Spinal cord (tissue), 10 donors: ENCODE results near the gene STXBP5L. TPM values are rescaled to one million over a fixed set of nuclear protein-coding genes. Genes with fewer than 3 reads are reported as not detected.
"Not testable (repeated sequence)": the region's sequence is repeated elsewhere in the genome, so short reads cannot be mapped to it uniquely, and the experiment has no call there.

Experiments used
- DNase-seq, 6 donors: peaks; one replicate each; pipeline versions ENCODE4 v3.0.0 to v3.0.0-alpha.2; 2013 to 2015; ENCODE audit warnings: low spot score in 6 of 6, low read depth in 4 of 6
- H3K27ac ChIP-seq: one replicate; pipeline ENCODE4 v1.5.1; 2013; ENCODE audit warnings: low read depth, low read length, control low read depth
- H3K27me3 ChIP-seq: one replicate; pipeline ENCODE4 v1.6.1; 2013; ENCODE audit warnings: low read length; ENCODE audit not compliant: control insufficient read depth, insufficient read depth
- H3K36me3 ChIP-seq: one replicate; pipeline ENCODE4 v1.6.1; 2013; ENCODE audit warnings: low read length; ENCODE audit not compliant: control insufficient read depth, insufficient read depth
- H3K4me1 ChIP-seq: one replicate; pipeline ENCODE4 v1.6.1; 2013; ENCODE audit warnings: low read length; ENCODE audit not compliant: control insufficient read depth, insufficient read depth
- H3K4me3 ChIP-seq: one replicate; pipeline ENCODE4 v1.5.1; 2013; ENCODE audit warnings: low read depth, low read length, control low read depth
- H3K9me3 ChIP-seq: one replicate; pipeline ENCODE4 v1.6.1; 2013; ENCODE audit warnings: low read length; ENCODE audit not compliant: control insufficient read depth, insufficient read depth
- WGBS: methylation state at CpG from one replicate; pipeline ENCODE4 v1.1.5; 2013; ENCODE audit warnings: missing lambda C conversion rate; ENCODE audit not compliant: insufficient coverage; 5-methylcytosine and 5-hydroxymethylcytosine counted together
- polyA plus RNA-seq, 2 donors: library from polyadenylated mRNA; unstranded; fragments of 120-200 nt; gene quantifications; one replicate each; pipeline ENCODE4 v1.2.1, GENCODE V29; 2013; ENCODE audit not compliant: insufficient read length in 2 of 2
- total RNA-seq, 2 donors: library from RNA; depleted of rRNA in 1 of 2; stranded (reverse); fragments of 120-200 nt in 1 of 2; fragments of >200 nt in 1 of 2; gene quantifications; one replicate each; pipeline versions ENCODE4 v1.2.3 to v1.2.4, GENCODE V29; 2013 to 2014
- donor health status: healthy.

STXBP5L gene
- total and polyA plus RNA-seq, 4 donors, result 4.1 to 19.1 (median 6.4) TPM

DNA sequence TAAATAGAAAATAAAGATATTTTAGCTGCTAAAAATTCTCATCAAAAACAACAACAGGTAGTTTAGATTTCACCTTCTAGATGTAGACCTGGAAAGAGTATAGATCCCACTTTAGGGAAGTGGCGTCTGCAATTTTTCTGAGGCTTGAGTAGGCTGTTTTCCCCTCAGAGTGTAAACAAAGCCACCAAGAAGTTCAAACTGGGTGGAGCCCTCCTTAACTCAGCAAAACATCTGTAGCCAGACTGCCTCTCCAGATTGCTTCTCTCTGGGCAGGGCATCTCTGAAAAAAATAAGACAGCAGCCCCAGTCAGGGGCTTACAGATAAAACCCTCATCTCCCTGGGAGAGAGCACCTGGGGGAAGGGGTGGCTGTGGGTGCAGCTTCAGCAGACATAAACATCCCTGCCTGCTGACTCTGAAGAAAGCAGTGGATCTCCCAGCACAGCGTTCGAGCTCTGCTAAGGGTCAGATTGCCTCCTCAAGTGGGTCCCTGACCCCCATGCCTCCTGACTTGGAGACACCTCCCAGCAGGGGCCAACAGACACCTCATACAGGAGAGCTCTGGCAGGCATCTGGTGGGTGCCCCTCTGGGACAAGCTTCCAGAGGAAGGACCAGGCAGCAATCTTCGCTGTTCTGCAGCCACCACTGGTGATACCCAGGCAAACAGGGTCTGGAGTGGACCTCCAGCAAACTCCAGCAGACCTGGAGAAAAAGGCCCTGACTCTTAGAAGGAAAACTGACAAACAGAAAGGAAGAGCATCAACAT is 259.6 kb downstream of the STXBP5L start:
- no peak overlapping the region for H3K4me3 ChIP-seq
- no peak overlapping the region for H3K27ac ChIP-seq
- DNase-seq, result no peak
- H3K9me3 ChIP-seq, result no peaks in the 10 kb centered on the region
- H3K36me3 ChIP-seq, result no peaks in the 10 kb centered on the region
- H3K4me1 ChIP-seq, result no peaks in the 10 kb centered on the region
- WGBS, result 100% methylated on average over 4 of the region's 4 CpGs
- no peaks in the 10 kb centered on the region for H3K27me3 ChIP-seq

DNA sequence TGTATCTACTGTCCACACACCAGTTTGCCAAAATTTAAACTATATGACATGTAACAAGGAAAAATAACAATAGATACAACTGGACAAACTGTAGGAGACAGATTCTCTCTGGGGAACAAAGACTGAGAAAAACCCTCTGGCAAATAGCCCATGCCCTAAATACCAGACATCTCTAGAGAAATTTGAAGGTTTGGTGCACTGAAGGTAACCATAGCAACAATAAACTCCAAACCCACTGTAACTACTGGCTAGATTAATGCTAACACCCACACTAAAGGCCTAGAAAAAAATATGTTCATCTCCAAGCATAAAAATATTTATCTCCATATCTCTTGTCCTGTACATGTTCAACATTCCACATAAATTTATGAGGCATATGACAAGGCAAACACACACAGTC is 267.1 kb downstream of the STXBP5L start:
- peak in 1 of 6 donors; percentile 10 for DNase-seq
- no peak overlapping the region for H3K27ac ChIP-seq
- no peak overlapping the region for H3K4me3 ChIP-seq
- no peaks in the 10 kb centered on the region for H3K36me3 ChIP-seq
- no peaks in the 10 kb centered on the region for H3K9me3 ChIP-seq
- no peaks in the 10 kb centered on the region for H3K4me1 ChIP-seq
- H3K27me3 ChIP-seq, result no peaks in the 10 kb centered on the region

DNA sequence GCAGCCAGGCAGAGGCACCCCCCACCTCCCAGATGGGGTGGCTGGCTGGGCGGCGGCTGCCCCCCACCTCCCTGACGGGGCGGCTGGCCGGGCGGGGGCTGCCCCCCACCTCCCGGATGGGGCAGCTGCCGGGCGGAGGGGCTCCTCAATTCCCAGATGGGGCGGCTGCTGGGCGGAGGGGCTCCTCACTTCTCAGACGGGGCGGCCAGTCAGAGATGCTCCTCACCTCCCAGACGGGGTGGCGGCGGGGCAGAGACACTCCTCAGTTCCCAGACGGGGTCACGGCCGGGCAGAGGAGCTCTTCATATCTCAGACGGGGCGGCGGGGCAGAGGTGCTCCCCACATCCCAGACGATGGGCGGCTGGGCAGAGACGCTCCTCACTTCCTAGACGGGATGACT is 282.6 kb downstream of the STXBP5L start:
- not testable (repeated sequence) for DNase-seq, H3K4me1 ChIP-seq, H3K4me3 ChIP-seq, H3K9me3 ChIP-seq, H3K27me3 ChIP-seq, H3K36me3 ChIP-seq, H3K27ac ChIP-seq
- 87% methylated on average over 17 of the region's 26 CpGs for WGBS

DNA sequence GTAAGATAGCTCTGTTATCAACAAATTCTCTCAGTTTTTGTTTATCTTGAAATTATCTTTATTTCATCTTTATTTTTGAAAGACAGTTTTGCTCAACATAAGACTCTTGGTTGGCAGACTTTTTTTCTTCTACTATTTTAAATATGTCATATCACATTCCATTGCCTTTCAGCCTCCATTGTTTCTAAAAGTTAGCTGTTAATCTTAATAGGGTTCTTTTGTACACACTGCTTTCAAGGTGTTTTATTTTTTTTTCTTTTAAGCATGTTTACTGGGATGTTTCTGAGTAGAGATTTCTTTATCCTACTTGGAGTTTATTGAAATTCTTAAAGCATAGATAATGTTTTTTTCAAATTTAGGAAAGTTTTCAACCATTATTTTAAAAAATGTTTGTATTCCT is 294.6 kb downstream of the STXBP5L start:
- H3K4me1 ChIP-seq, result no peaks in the 10 kb centered on the region
- H3K4me3 ChIP-seq, result no peak overlapping the region
- H3K9me3 ChIP-seq, result peaks cover under 1% of the 10 kb centered on the region
- H3K36me3 ChIP-seq, result no peaks in the 10 kb centered on the region
- no peaks in the 10 kb centered on the region for H3K27me3 ChIP-seq
- no peak overlapping the region for H3K27ac ChIP-seq
- no peak for DNase-seq

DNA sequence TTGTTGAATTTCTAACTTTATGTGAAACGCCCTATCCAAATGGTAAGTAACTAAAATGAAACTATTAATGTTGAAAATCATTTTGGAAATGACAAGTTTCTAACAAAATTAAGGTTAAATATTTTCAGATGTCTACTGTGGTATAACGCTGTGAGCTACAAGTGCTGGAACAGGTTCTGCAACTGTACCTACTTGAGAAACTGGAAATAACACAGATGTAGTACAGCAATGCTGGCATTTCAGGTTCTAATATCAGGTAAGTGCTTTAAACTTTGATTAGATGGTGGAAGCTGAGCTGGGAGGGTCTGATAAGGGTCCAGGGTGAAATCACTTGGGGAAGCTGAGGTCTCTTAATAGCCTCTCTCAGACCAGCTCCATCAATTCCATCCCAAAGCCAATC is 315.1 kb downstream of the STXBP5L start:
- no peak overlapping the region for H3K4me3 ChIP-seq
- H3K36me3 ChIP-seq, result no peaks in the 10 kb centered on the region
- DNase-seq, result no peak
- H3K4me1 ChIP-seq, result no peaks in the 10 kb centered on the region
- H3K27ac ChIP-seq, result no peak overlapping the region
- H3K9me3 ChIP-seq, result no peaks in the 10 kb centered on the region
- H3K27me3 ChIP-seq, result no peaks in the 10 kb centered on the region
- 71% methylated on average over 1 of the region's 2 CpGs for WGBS

DNA sequence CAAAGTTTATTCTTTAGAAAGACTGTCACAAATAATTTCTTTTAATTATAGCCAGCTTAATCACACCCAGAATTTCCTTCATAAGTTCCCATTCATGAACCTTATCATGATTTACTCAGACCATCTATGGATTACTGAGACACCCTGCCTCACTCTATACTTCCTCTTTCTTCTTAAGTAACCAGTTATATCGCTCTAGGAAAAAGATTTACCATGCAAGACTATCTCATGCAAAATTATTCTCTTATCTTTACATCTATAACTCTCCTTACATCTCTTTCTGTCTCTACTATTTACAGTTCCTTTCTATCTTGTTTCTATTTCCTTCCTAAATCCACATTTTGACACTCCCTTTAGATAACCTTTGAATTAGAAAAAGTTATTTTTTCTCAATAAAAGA is 321.0 kb downstream of the STXBP5L start:
- 100% methylated on average over 1 of the region's 1 CpG for WGBS
- no peak for DNase-seq
- Histone ChIP-seq H3K27me3 (no peaks in the 10 kb centered on the region), H3K4me3 (no peak overlapping the region), H3K36me3 (no peaks in the 10 kb centered on the region), H3K9me3 (no peaks in the 10 kb centered on the region), H3K4me1 (no peaks in the 10 kb centered on the region), H3K27ac (no peak overlapping the region)

DNA sequence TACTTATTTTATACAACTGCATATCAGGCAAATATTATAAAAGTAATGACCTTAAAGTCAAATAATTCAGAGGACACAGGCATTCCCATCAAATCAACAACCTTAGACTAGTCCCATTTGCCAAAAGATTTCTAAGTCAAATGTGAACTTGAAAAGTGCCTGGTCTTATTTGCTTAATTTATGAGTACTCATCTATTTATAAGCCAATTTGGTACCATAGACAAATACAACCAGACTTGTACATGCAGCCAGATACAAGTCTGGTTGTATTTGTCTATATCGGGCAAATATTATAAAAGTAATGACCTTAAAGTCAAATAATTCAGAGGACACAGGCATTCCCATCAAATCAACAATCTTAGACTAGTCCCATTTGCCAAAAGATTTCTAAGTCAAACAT is 322.2 kb downstream of the STXBP5L start:
- not testable (repeated sequence) for H3K36me3 ChIP-seq, DNase-seq, H3K4me1 ChIP-seq, H3K4me3 ChIP-seq, H3K27me3 ChIP-seq, H3K9me3 ChIP-seq, H3K27ac ChIP-seq
- WGBS, result no CpG with 5 or more reads among the region's 1 CpG

DNA sequence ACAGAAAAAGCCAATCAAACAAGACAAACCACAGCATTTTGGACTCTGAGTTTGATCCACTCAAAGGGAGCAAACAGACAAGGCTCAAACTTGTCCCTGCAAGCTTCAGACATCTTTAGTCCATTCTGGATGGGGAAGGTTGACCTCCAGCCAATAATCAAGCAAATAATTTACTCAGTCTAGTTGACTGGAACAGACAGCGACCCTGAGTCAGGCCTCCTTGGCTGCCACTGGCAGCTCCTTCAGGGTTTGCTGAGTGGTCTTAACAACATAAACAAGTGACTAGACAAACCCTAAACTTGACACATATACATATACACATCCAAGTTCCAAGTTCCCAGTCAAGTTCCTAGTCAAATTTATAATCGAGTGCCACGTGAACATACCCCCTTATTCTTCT is 323.9 kb downstream of the STXBP5L start:
- 91% methylated on average over 1 of the region's 3 CpGs for WGBS
- Histone ChIP-seq H3K4me3 (no peak overlapping the region), H3K9me3 (no peaks in the 10 kb centered on the region), H3K36me3 (no peaks in the 10 kb centered on the region), H3K27me3 (no peaks in the 10 kb centered on the region), H3K4me1 (no peaks in the 10 kb centered on the region), H3K27ac (no peak overlapping the region)
- no peak for DNase-seq

DNA sequence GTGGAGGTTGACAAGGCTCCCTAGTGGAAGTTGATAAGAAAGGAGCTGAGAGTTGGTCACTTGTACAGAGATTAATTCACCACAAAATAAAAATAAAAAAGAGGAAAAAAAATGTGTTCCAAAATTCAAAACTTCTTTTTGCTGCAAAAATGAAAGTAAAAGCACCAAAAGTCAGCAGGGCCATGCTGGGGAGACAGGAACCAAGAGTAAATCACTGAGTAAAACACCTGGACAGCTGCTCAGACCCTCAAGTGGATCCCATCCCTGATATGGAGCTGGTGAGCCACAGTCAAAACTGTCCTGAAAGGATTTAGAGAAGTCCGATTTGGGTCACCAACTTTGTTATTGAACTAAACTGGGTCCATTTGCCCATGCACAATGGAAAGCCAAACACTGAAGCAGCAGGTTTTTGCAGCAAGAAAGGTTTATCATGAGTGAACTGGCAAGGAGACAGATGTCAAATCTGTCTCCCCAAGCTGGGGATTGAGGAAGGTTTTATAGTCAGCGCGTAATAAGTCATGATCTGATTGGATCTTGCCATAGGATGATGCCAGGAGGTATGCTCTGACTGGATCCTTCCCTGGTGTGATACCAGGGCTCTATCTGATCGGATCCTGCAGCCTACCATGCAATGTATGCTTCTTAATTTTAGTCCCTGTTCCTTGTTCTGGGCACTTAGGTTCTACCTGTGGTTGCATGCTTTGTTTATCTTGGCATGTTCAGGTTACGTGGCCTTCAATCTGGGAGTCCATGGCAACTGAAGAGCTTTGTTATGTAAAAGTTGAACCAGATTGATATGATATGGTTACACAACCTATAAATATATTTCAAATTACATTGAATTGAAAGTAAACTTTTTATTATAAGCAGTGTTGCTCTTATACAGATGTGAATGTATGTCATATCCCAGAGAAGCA is 324.6 kb downstream of the STXBP5L start:
- H3K4me1 ChIP-seq, result no peaks in the 10 kb centered on the region
- no peaks in the 10 kb centered on the region for H3K9me3 ChIP-seq
- H3K27me3 ChIP-seq, result no peaks in the 10 kb centered on the region
- no peak overlapping the region for H3K4me3 ChIP-seq
- H3K36me3 ChIP-seq, result no peaks in the 10 kb centered on the region
- WGBS, result 98% methylated on average over 4 of the region's 5 CpGs
- DNase-seq, result no peak
- H3K27ac ChIP-seq, result no peak overlapping the region

DNA sequence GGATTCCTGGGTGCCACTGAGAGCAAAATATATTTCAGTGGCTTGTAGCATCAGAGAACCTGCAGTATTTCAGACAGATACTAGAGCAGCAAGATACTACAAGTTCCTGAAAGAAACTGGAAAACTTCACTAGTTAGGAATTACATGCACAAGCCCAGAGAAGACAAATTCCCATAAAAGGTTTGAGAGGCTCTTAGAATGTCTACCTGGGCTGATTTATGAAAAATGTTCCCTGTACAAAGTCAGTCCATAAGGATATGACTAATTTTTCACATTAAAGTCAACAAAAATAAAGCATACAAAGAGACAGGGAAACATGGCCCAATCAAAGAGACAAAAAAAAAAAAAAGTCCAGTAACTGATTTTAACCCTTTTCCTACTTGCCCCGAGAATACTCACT is 335.2 kb downstream of the STXBP5L start:
- no peak overlapping the region for H3K4me3 ChIP-seq
- no peaks in the 10 kb centered on the region for H3K27me3 ChIP-seq
- no peaks in the 10 kb centered on the region for H3K4me1 ChIP-seq
- no CpG with 5 or more reads among the region's 1 CpG for WGBS
- no peak overlapping the region for H3K27ac ChIP-seq
- H3K36me3 ChIP-seq, result no peaks in the 10 kb centered on the region
- no peak for DNase-seq
- H3K9me3 ChIP-seq, result no peaks in the 10 kb centered on the region
